AG20443 (cell line): ENCODE results near the gene ST6GALNAC1.
"Not testable (repeated sequence)": the region's sequence is repeated elsewhere in the genome, so short reads cannot be mapped to it uniquely, and the experiment has no call there.

ENCODE experiments used
- DNase-seq: peaks from one replicate; pipeline ENCODE4 v3.0.0; 2012; ENCODE audit warnings: low spot score, mixed read lengths

ST6GALNAC1 gene

DNA sequence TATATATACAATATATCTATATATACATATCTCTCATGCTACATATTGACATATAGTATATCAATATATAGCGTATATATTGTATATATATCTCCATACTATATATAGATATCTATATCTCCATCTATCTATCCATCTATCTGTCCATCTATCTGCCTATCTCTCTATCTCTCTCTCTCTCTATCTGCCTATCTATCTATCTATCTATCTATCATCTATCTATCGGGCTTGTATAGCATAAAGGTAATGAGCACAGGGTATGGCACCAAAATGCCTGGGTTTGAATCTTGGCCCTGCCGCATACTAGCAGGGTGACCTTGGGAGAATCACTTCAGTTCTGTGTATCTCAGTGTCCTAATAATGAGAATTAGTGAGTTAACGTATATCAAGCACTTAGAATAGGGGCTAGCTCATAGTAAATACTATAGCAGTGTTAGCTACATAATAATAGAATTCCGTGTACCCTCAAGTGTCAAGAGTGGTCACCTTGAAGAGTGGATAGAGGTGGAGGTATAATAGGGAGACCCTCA lies 1.5 kb downstream of the ST6GALNAC1 start:
- DNase-seq = no peak

DNA sequence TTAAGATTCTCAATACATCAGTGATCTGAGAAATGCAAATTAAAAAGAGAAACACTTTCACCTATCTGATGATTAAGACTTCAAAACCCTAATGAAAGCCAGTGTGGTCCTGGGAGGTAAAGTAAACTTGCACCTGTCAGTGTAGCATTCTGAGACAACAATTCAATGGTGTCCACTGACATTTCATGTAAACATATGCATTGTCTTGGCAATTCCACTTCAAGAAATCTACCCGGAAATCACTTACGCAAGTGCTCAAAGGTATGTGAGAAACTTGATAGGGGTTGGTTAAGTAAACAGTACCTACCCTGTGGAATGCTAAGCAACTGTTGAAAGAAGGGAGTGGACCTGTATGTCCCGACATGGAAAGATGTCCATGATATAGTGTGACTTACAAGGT lies 2.1 kb downstream of the ST6GALNAC1 start:
- DNase-seq = no peak

DNA sequence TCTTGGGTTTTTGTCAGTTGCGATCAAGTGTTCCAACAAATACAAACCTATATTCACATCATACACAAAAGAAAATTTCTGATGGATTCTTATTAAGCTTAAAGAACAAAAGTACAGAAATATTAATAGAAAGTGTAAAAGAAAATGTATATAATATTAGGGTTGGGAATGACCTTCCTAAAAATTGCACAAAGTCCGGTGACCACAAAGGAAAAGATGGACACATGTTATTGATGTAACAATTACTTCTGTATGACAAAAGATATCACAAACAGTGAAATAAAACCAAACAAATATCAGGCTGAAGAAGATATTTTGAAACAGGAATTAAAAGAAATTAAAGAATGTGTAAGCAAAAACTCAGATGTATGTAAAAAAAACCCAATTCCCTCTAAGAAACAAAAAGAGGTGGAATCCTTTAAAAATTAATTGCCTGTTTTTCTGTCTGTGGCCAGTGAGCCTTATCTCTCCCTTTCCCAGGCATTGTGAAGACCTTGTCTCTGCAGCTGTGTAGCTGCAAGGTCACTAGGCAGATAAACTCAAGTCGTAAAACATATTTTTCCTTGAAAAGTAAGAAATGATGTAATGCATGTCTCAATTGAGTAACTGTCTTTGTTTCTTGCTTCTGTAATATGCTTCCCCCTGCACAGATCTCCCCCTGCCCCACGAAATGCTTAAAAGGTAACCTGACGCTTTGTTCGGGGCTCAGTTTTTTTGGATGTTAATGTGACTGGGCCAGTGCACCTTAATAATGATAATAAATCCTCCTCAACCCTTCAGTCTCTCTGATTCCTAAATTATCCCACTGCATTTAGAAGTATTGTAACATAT lies 2.8 kb downstream of the ST6GALNAC1 start:
- no peak for DNase-seq

DNA sequence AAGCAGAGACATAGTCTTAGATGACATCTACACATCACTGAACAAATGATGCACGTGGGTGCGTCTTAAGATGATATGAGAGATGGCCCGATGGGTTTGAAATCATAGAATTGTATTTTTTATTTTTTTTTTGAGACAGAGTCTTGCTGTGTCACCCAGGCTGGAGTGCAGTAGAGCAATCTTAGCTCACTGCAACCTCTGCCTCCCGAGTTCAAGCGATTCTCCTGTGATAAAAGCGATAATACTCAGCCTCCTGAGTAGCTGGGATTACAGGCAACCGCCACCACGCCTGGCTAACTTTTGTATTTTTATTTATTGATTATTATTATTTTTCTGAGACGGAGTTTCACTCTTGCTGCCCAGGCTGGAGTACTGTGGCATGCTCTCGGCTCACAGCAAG lies 5.3 kb downstream of the ST6GALNAC1 start:
- DNase-seq = no peak

DNA sequence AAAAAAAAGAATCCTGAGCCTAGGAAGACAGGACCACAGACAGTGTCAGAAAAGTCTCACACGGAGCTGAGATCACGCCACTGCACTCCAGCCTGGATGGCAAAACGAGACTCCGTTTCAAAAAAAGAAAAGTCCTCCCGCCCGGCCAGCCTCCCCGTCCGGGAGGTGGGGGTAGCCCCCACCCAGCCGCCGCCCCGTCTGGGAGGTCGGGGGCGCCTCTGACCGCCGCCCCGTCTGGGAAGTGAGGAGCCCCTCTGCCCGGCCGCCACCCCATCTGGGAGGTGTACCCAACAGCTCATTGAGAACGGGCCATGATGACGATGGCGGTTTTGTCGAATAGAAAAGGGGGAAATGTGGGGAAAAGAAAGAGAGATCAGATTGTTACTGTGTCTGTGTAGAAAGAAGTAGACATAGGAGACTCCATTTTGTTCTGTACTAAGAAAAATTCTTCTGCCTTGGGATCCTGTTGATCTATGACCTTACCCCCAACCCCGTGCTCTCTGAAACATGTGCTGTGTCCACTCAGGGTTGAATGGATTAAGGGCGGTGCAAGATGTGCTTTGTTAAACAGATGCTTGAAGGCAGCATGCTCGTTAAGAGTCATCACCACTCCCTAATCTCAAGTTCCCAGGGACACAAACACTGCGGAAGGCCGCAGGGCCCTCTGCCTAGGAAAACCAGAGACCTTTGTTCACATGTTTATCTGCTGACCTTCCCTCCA lies 6.9 kb downstream of the ST6GALNAC1 start:
- DNase-seq = not testable (repeated sequence)

DNA sequence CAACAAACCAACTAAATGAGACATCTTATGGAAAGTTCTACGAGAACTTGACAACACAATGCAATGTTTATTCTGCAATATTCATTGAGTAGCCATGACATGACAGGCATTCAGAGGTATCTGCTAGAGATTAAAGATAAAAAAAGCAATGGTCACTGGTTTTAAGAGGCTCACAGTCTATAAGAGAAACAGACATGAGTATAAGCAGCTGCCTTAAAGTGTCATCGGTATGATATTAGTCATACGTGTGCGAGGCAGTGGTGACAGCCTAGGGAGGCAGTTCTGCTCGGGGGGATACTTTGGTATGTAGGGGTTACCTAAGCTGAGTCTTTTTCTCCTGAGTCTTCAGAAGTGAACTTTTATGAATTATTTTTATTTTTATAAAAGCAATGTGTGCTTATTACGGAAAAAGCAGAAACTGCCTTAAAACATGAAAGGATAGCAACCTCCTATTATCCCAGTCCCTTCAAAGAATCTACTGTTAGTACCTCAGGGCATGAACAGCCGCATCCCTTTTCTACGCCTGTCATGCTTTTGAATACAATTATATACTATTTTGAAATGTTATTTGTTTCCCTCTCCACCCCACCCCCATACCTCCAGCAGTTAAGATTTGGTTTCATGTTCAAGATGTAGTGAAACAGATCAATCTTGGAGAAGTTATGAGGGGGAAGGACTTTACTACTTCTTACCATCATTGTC lies 7.7 kb downstream of the ST6GALNAC1 start:
- no peak for DNase-seq

DNA sequence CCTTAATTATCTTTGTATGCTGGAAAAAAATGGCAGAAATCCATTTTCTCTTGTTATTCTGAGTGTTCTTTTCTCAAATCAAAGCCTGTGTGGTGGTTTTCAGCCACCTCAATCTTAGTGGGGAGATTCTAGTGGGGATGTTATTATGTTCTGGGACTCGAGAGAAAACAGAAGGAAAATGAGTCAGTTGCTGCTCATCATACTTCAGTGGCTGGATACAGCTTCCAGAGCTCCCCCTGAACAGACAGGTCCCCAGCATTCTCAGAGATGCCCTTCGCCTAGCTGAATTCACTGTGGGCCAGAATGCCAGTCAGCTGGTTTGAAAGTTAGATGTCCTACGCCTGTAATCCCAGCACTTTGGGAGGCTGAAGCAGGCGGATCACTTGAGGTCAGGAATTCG lies 8.5 kb downstream of the ST6GALNAC1 start:
- no peak for DNase-seq

DNA sequence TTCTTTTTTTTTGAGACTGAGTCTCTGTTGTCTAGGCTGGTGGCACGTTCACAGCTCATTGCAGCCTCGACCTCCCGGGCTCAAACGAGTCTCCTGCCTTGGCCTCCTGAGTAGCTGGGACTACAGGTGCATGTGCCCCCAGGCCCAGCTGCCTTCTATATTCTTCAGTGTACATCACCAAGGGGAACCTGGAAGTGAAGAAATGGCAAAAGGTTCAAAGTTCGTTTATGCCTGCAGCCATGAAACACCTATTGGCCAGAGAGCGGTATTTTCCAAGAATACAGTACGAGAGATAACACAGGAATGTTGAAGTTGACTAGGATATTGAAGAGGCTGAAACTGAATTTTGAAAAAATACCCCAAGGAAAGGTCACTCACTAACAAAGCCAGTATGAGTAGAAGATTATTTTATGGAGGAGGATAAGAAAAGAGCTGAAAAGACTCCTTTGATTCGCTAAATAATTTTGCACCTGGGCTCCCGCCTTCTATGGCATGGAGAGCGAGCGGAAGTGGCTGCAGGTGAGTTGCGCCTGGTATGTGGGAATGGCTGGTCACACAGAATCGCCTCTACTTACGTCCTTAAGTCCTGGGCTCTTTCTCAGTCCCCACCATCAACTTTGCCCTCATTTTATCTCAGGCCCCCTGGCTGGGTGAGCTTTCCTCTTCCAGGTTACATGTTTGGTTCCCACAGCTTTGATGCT lies 9.8 kb downstream of the ST6GALNAC1 start:
- no peak for DNase-seq

DNA sequence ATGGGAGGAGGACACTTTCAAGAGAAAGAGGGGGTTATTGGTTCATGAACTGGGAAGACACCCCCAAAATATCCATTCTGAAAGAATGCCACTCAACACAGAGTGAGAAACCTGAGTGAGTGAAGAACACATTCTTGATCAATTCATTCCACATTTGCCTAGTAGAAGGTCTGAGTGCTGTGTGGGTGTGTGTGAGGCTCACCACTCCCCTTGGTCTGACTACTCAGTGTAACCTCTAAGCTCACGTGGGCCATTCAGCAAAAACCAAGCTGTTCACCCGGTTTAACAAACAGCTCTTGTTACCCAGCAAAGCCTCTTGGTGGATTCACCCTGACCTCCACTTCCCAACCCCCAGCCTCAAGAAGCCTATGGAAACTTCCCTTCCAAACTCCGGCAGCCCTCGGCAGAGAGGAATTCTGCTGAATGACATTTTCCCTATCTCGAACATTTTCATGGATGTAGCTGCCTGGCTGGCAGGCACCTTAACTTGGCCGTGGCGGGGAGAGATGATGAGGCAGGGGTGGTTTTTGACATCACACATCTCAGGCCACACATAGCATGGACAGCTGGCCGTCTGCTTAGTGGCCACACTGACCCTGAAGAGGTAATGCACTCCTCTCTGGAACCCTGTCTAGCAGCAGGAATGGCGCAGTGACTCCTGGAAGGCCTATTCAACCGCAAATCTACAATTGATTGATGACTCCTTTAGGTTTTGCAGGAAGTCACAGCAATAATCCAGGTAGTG lies 11.6 kb downstream of the ST6GALNAC1 start:
- DNase-seq = no peak

DNA sequence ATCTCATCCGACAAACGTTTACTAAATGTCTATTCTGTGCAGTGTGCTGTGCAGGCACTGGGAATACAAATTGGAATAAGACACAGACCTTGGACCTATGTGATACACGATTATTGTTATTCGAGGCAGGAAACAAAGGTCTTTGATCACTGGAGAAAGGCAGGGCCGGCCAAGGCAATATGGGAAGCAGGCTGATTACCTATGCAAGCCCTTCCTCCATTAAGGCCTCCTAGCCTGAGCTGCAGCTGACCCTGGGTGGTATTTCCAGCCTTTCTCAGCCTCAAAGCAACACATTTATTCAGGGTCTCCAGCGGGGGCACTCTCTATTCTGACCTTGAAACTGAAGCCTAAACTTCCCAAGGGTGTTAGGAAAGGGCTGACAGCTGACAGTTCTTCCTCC lies 13.4 kb downstream of the ST6GALNAC1 start:
- no peak for DNase-seq

DNA sequence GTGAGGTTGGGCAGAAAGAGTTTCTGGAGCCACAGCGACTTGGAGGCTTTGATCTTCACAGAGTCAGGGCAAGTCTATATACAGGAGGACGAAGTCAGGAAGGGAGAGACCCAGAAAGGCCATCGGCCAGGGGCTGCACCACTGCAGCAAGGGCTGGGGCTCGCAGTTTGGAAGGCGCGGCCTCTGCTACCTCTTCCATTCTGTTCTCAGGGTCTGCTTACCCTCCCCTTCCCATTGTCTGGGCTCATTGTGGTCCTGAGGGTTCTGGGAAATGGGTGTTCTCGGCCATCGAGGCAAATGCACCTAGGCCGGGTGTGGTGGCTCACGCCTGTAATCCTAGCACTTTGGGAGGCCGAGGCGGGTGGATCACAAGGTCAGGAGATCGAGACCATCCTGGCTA lies 16.0 kb downstream of the ST6GALNAC1 start:
- DNase-seq = no peak

DNA sequence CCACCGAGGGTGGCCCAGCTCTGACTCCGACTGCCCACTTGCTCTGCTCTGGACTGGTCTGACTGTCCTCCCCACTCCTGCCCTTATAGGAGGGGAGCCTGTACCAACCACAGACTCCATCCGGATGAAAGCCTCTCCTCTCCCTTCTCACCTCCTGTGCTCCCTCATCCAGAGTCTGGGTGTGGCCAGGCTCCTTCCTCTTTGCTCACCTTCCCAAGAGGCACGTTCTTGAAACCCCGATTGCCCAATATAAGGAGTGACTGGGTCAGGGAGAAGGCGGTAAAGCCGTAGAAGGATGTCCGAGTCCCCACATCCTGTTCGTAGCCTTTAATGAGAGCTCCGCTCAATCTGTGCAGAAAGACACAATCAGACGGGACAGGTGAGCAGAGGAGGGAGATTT lies 17.1 kb downstream of the ST6GALNAC1 start:
- no peak for DNase-seq

DNA sequence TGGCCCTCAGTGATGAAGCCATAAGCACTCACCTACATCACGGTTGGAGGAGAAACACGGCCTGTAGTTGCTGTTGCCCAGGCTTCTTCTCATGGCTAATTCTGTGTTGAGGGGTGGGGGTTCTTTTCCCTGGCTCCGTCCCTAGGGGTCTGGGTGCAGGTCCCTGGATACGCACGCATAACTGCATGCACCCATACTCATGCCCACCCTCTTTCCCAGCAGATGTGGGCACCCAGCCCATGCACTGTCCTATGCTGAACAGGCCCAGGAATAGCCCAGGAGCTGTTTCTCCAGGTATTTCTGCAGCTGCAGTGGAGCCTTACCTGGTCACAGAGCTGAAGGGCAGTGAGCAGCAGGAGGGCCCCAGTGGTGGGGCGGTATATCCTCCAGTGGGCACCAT lies 18.1 kb downstream of the ST6GALNAC1 start:
- DNase-seq = no peak

DNA sequence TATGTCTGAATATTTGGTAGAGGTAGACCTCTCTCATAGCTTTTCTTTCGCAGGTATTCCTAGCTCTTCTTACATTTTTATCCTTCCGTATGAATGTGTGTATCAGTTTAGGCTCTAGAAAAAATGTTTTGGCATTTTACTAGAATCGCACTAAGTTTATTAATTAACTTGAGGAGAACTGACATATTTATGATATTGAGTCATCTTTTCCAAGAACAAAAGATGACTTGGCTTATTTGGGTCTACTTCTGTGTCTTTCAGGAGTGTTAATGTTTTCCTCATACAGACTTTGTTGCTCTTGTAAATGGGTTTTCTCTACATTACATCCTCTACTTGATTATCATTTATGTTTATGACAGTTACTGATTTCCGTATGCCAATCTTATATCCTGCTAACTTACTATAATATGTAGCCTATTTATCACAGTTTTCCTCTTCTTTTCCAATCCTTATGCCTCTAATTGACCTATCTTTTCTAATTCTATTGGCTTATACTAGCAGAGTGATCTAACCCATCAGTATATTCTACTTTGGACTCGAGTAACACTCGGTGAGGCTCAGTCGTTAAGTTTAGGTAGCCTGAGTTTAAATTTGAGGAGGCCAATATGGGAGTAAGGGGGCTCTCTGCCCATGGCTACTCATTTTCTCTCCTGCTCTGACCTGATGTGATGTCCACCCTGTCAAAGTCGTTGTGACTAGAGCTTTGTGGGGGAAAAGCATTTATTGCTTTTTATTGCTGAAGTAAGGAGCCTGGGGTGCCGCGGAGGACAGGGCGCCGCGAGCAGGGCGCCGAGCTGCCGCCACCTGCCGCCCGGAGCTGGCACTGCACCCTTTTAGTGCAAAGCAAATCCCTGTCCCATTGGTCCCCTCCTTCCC lies 20.0 kb downstream of the ST6GALNAC1 start:
- DNase-seq = peak; percentile 92

DNA sequence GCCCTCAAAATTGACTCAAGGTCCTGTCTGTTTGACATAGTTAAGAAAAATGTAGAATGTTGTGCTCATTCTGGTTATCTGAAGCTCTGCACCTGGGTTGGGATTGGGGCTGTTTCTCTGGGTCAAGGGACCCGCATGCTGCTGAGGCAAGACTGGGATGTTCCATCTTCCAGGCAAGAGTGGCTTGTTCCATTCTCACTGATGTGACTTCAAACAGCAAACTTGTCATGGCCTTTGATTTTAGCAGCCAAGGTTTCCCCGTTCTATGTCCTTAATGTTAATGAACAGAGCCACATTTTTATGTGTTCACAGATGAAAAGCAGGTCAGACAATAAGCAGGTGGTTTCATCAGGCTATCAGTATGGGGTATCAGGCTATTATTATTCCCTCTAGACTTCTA lies 25.7 kb downstream of the ST6GALNAC1 start:
- no peak for DNase-seq

DNA sequence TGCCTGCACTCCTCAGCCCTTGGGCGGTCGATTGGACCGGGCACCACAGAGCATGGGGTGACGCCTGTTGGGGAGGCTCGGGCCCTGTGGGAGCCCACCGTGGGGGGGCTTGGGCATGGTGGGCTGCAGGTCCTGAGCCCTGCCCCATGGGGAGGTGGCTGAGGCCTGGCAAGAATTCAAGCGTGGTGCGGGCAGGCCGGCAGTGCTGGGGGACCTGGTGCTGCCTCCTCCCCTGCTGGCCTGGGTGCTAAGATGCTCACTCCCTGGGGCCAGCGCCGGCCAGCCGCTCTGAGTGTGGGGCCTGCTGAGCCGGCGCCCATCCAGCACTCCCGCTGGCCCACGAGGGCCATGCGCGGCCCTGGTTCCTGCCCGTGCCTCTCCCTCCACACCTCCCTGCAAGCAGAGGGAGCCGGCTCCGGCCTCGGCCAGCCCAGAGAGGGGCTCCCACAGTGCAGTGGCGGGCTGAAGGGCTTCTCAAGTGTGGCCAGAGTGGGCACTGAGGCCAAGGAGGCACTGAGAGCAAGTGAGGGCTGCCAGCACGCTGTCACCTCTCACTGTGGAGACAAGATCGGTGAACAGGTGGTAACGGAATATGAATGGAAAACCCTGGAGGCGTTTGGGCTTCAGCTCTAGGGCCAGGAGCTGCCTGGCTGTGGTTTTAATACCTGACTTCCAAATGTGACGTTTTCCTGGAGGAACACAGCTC lies 28.5 kb downstream of the ST6GALNAC1 start:
- DNase-seq = no peak

DNA sequence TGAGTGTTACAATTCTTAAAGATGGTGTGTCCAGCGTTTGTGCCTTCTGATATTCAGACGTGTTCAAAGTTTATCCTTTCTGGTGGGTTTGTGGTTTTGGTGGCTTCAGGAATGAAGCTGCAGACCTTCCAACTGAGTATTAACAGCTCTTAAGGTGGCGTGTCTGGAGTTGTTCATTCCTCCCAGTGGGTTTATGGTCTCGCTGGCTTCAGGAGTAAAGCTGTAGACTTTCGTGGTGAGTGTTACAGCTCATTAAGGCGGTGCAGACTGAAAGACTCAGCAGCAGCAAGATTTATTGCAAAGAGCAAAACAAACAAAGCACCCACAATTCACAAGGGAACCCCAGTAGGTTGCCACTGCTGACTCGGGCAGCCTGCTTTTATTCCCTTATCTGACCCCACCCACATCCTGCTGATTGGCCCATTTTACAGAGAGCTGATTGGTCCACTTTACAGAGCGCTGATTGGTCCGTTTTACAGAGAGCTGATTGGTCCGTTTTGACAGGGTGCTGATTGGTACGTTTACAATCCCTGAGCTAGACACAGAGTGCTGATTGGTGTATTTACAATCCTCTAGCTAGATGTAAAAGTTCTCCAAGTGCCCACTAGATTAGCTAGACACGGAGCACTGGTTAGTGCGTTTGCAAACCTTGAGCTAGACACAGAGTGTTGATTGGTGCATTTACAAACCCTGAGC lies 29.3 kb downstream of the ST6GALNAC1 start:
- not testable (repeated sequence) for DNase-seq

DNA sequence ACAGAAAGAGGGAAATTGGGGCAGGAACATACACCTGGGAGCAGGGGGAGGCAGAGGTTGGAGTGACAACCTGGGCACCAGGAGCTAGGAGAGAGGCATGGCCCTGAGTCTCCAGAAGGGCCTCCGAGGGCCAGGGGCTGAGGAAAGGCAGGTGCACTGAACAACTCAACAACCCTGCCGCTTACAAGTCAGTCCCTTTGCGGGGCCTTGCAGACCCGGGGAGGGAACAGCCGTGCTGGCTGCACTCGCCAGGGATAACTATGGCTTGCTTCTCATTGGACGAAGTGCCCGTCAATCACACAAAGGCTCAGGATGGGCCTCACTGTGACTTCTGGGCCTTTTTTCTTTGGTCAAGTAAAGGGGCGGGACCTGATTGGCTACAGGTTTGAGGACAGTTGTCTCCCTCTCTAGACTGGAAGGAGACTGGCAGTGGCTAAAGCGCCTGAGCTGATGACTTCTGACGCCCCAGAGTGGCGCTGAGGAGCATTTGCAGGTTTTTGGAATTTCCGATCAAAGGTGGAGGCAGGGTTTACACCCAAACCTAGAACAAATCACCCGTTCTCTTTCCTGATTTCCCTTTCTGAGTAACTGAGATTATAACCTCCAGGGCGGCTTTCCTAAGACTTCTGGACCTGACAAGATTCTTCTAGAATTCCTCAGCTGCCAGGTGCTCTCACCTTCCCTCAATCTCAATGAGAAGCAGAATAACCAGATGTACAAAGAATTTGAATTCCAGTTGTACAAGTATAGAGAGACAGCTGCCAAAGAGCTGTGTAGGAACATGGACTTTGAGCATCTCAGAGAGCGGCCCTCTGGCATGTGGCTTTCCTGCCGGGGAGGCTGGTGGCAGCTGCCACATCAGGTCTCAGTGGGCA lies 30.3 kb downstream of the ST6GALNAC1 start:
- DNase-seq = no peak
